ENCODE data around the gene RPS27.

GRCh38 chr1:153985341-153985912 is 5.1 kb upstream of the RPS27 start:
- TF ChIP-seq CTCF (IDR thresholded peaks at IDR 0.05) (no peak), EZH2 (IDR thresholded peaks at IDR 0.05; ENCODE audit: borderline replicate concordance, insufficient read depth, low read depth, low read length, poor library complexity, severe bottlenecking) (no peak)
